OCI-LY7 (cell line): ENCODE measurements around the gene ACD. TPM values are rescaled to one million over a fixed set of nuclear protein-coding genes. Genes with fewer than 3 reads are reported as not detected.

Source experiments
- BruUV-seq: library from RNA; stranded (reverse); fragments of 400-500 nt; replicated peaks from 2 replicates; lab custom pipeline; 2021; lab: Mats Ljungman, UMichigan
- CTCF ChIA-PET: fragments of 300-600 bp; sonication (Branson Sonifier 250); formaldehyde crosslinking; loops from one replicate; lab custom pipeline; 2022; ENCODE audit warnings: antibody characterized with exemption; ENCODE audit not compliant: unreplicated experiment; lab: Charles Lee
- POLR2A ChIA-PET: fragments of 300-600 bp; sonication (Branson Sonifier 250); formaldehyde crosslinking; loops from one replicate; lab custom pipeline; 2022; ENCODE audit warnings: antibody characterized with exemption; lab: Charles Lee
- DNase-seq: peaks from one replicate; pipeline ENCODE4 v3.0.0-alpha.2; 2015; ENCODE audit warnings: low spot score
- H2AFZ ChIP-seq: fragments of 200-600 bp; sonication (generic), shearing (Covaris generic); 2 replicates; pipeline ENCODE4 v1.6.1; 2014; ENCODE audit warnings: mild to moderate bottlenecking, antibody characterized with exemption, low read length, moderate library complexity
- H3K27ac ChIP-seq: fragments of 200-600 bp; sonication (generic); 2 replicates; pipeline ENCODE4 v1.5.1; 2014; ENCODE audit warnings: mixed run types, low read depth, mild to moderate bottlenecking, moderate library complexity, low read length, inconsistent platforms; ENCODE audit not compliant: poor library complexity, severe bottlenecking
- H3K36me3 ChIP-seq: fragments of 200-600 bp; sonication (generic); 2 replicates; pipeline ENCODE4 v1.6.1; 2014; ENCODE audit warnings: mild to moderate bottlenecking, antibody characterized with exemption, low read length, moderate library complexity, mixed read lengths; ENCODE audit not compliant: insufficient read depth
- H3K4me1 ChIP-seq: fragments of 200-600 bp; sonication (generic); 2 replicates; pipeline ENCODE4 v1.5.1; 2014; ENCODE audit warnings: mild to moderate bottlenecking, low read length; ENCODE audit not compliant: insufficient read depth, poor library complexity, severe bottlenecking
- H3K4me2 ChIP-seq: fragments of 200-600 bp; sonication (generic); 2 replicates; pipeline ENCODE4 v1.6.1; 2014; ENCODE audit warnings: mild to moderate bottlenecking, low read length
- H3K4me3 ChIP-seq: fragments of 200-600 bp; sonication (generic); 2 replicates; pipeline ENCODE4 v1.5.1; 2014; ENCODE audit warnings: mild to moderate bottlenecking, low read depth, low read length; ENCODE audit not compliant: poor library complexity, severe bottlenecking
- H3K79me2 ChIP-seq: fragments of 200-600 bp; sonication (generic); 2 replicates; pipeline ENCODE4 v1.6.1; 2016; ENCODE audit warnings: low read depth, mild to moderate bottlenecking, low read length, moderate library complexity, mixed read lengths; ENCODE audit not compliant: insufficient read depth
- H3K9me2 ChIP-seq: fragments of 200-600 bp; sonication (generic); 2 replicates; pipeline ENCODE4 v1.6.1; 2016; ENCODE audit warnings: mild to moderate bottlenecking, low read length, mixed read lengths; ENCODE audit not compliant: insufficient read depth
- H3K9me3 ChIP-seq: fragments of 200-600 bp; sonication (generic); 2 replicates; pipeline ENCODE4 v1.6.1; 2014; ENCODE audit warnings: mild to moderate bottlenecking, mixed run types, low read length, mixed read lengths
- H4K20me1 ChIP-seq: fragments of 200-600 bp; sonication (generic); 2 replicates; pipeline ENCODE4 v1.6.1; 2014; ENCODE audit warnings: mild to moderate bottlenecking, antibody characterized with exemption, low read length, moderate library complexity, mixed read lengths; ENCODE audit not compliant: insufficient read depth
- CTCF ChIP-seq: fragments of 200-600 bp; sonication (generic); conservative IDR thresholded peaks from 2 replicates; pipeline ENCODE4 v1.5.1; 2014; ENCODE audit warnings: mild to moderate bottlenecking, antibody characterized with exemption, low read length, moderate library complexity, mixed read lengths
- EZH2phosphoT487 ChIP-seq: fragments of 200-600 bp; sonication (generic); IDR thresholded peaks from 2 replicates; pipeline ENCODE4 v1.6.1; 2018; ENCODE audit warnings: low read depth, borderline replicate concordance, mild to moderate bottlenecking, mixed run types, antibody characterized with exemption, low read length, moderate library complexity, mixed read lengths
- intact Hi-C: fragments of 100-400 bp; cut with micrococcal nuclease; formaldehyde crosslinking; loops from one replicate; pipeline ENCODE4 v1.10.0; 2022; ENCODE audit not compliant: unreplicated experiment
- total RNA-seq, 2 experiments: library from RNA; depleted of rRNA in 1 of 2; stranded (reverse); fragments of >200 nt in 1 of 2; shearing (Covaris generic) in 1 of 2; gene quantifications; 2 replicates each; pipeline ENCODE4 v1.2.3, GENCODE V29; 2014 to 2022

ACD gene
- total RNA-seq, 2 experiments from 2014 or later, result 33.7 to 45.4 TPM

GRCh38 chr16:67649494-67649931 lies 10.5 kb downstream of the ACD start:
- Histone ChIP-seq H3K4me3 (no peak overlapping the region), H4K20me1 (no peaks in the 10 kb centered on the region; the same call in 1 of the 2 replicates), H3K9me3 (no peaks in the 10 kb centered on the region), H3K79me2 (peaks cover 14% of the 10 kb centered on the region; the same call in 1 of the 2 replicates), H3K27ac (no peak overlapping the region), H2AFZ (no peak overlapping the region), H3K4me2 (no peak overlapping the region), H3K36me3 (peaks cover 69% of the 10 kb centered on the region), H3K4me1 (peaks cover 17% of the 10 kb centered on the region), H3K9me2 (no peaks in the 10 kb centered on the region)
- TF ChIP-seq CTCF (no peak), EZH2phosphoT487 (no peak)
- CTCF ChIA-PET, result no interaction called here
- POLR2A ChIA-PET, result no interaction called here
- no peak for DNase-seq
- TSS peak; percentile 53 for BruUV-seq
- intact Hi-C loops, result no loop called here

GRCh38 chr16:67648764-67649407 lies 11.2 kb downstream of the ACD start:
- Histone ChIP-seq H2AFZ (no peak overlapping the region), H3K36me3 (peaks cover 63% of the 10 kb centered on the region), H3K4me3 (no peak overlapping the region), H3K4me2 (no peak overlapping the region), H3K27ac (no peak overlapping the region), H3K9me3 (no peaks in the 10 kb centered on the region), H3K9me2 (no peaks in the 10 kb centered on the region), H3K4me1 (peaks cover 23% of the 10 kb centered on the region), H4K20me1 (no peaks in the 10 kb centered on the region; the same call in 1 of the 2 replicates), H3K79me2 (peaks cover 14% of the 10 kb centered on the region; the same call in 1 of the 2 replicates)
- no peak for DNase-seq
- POLR2A ChIA-PET, result no interaction called here
- intact Hi-C loops, result no loop called here
- CTCF ChIA-PET, result no interaction called here
- no peak for TF ChIP-seq CTCF
- TF ChIP-seq EZH2phosphoT487, result no peak
- no TSS peak for BruUV-seq
